ENCODE data around the gene FALEC.

FALEC gene

DNA sequence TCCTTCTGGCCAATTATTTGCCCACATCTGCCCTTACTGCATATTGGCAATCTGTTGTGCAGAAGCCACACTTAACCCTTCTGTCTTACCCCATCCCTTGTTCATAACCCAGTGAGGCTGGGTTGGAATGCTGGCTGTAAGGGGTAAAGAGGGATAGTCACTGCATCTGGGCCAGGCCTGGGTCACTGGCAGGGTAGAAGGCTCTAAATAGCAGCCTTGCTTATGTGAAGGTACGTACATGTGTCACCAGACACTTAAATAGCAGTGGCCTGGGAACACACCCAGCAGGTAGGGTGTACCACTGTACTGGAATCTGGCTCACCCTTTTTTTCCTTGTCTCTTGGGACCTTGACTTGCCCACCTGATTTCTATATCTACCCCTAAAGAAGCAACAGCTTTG, 38.2 kb upstream of the FALEC start:
- TF ChIP-seq, protein P1, sequence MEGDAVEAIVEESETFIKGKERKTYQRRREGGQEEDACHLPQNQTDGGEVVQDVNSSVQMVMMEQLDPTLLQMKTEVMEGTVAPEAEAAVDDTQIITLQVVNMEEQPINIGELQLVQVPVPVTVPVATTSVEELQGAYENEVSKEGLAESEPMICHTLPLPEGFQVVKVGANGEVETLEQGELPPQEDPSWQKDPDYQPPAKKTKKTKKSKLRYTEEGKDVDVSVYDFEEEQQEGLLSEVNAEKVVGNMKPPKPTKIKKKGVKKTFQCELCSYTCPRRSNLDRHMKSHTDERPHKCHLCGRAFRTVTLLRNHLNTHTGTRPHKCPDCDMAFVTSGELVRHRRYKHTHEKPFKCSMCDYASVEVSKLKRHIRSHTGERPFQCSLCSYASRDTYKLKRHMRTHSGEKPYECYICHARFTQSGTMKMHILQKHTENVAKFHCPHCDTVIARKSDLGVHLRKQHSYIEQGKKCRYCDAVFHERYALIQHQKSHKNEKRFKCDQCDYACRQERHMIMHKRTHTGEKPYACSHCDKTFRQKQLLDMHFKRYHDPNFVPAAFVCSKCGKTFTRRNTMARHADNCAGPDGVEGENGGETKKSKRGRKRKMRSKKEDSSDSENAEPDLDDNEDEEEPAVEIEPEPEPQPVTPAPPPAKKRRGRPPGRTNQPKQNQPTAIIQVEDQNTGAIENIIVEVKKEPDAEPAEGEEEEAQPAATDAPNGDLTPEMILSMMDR (IDR thresholded peaks at IDR 0.05; ENCODE audit: borderline replicate concordance, insufficient read depth, low read depth, low read length), result no peak
- no peak overlapping the region for H3K4me3 ChIP-seq (ENCODE audit: low read depth, low read length)

GRCh38 chr1:150477733-150478132, 37.8 kb upstream of the FALEC start:
- TF ChIP-seq, protein P1 (IDR thresholded peaks at IDR 0.05; ENCODE audit: borderline replicate concordance, insufficient read depth, low read depth, low read length), result no peak
- H3K4me3 ChIP-seq (ENCODE audit: low read depth, low read length), result no peak overlapping the region

- no peak overlapping the region for H3K4me3 ChIP-seq (ENCODE audit: low read depth, low read length)
- TF ChIP-seq, protein P1 (IDR thresholded peaks at IDR 0.05; ENCODE audit: borderline replicate concordance, insufficient read depth, low read depth, low read length), result no peak
Measured at GRCh38 chr1:150479370-150479769, 36.2 kb upstream of the FALEC start.

- TF ChIP-seq, protein P1 (IDR thresholded peaks at IDR 0.05; ENCODE audit: borderline replicate concordance, insufficient read depth, low read depth, low read length), result no peak
- no peak overlapping the region for H3K4me3 ChIP-seq (ENCODE audit: low read depth, low read length)
Measured at GRCh38 chr1:150479927-150480352, 35.6 kb upstream of the FALEC start.

DNA sequence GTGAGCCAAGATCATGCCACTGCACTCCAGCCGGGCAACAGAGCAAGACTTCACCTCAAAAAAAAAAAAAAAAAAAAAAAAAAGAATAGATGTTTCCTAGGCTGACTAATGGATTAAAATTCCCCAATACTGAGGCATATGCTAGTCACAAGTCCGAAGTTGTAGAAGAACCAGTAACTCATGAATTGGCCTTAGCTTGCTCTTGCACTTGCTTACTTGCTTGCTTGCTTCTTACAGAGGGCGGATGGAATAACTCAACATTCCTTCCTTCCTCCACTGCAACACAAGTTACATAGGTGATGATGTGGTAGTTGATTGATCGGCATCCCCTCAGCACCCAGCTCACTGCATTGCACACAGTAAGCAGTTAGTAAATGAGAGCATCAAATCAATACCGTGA, 31.1 kb upstream of the FALEC start:
- TF ChIP-seq, protein P1 (IDR thresholded peaks at IDR 0.05; ENCODE audit: borderline replicate concordance, insufficient read depth, low read depth, low read length), result no peak
- no peak overlapping the region for H3K4me3 ChIP-seq (ENCODE audit: low read depth, low read length)

DNA sequence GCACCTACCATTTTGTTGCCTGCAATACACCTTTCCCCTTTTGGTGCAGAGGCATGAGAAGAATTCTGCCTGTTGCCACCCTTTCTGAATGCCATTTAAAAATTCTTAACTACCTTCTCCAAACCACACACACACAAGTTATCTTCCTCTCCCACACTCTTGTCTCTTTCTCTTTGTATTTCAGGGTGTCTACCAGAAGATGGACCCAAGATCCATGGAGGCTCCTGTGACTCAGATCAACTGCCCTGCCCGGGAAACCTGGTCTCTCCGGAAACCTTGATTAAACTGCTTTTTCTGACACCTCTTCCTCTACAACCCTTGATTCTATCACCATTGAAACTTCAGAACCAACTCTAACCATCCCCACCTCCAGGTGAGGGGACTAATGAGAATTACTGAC, 30.7 kb upstream of the FALEC start:
- TF ChIP-seq, protein P1 (IDR thresholded peaks at IDR 0.05; ENCODE audit: borderline replicate concordance, insufficient read depth, low read depth, low read length), result 0 out of 2 replicates have a peak, but pooled peaks have one; percentile 7
- H3K4me3 ChIP-seq (ENCODE audit: low read depth, low read length), result no peak overlapping the region

DNA sequence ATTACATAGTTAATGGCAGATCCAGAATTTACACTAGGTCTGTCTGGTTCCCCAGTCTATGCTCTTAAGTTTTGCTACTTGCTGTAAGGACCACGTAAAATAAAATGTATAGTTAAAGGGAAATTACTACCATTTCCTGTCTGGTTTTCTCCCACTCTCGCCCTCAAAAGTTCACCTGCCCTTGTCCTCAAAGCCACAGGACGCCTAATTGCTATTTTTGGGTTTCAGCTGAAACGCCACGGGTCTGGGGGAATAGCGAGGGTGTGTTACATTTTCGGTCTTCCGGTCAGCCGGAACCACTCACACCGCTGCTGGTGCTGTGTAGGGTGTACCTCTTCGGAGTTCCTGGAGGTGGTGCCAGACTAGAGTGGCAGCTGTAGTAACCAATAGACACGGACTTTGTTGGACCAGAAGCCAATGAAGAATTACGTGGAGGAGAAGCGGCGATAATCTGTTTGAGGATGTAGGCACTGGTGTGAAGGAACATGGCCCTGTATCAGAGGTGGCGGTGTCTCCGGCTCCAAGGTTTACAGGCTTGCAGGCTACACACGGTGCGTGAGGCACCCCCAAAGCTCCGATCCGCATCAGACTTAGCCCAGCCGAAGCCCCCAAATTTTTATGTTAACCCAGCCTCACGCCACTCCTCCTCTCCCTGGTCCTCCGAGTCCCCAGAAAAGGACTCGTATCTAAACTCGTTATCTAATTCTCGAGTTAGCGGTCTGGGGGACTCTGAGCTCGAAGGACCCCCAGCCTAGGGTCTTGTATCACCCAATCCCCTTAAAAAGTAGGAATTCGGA, 28.4 kb upstream of the FALEC start, which contains the start of gene TARS2:
Gene TARS2 (plus strand): TSS at position 454 of the 797 bp plus-strand sequence. CDS start 32 bp downstream, at position 486.
- TF ChIP-seq, protein P1 (IDR thresholded peaks at IDR 0.05; ENCODE audit: borderline replicate concordance, insufficient read depth, low read depth, low read length), result no peak
- H3K4me3 ChIP-seq (ENCODE audit: low read depth, low read length), result peak within 1 kb of the TSS; percentile 76
